Rectal smooth muscle tissue (tissue), 1 donor: ENCODE data around the gene DUSP16.
"Not testable (repeated sequence)": the region's sequence is repeated elsewhere in the genome, so short reads cannot be mapped to it uniquely, and the experiment has no call there.

ENCODE experiments used
- H3K27ac ChIP-seq: one replicate; pipeline ENCODE4 v1.7.0; 2013; ENCODE audit warnings: low read depth, low read length, inconsistent platforms
- H3K27me3 ChIP-seq: one replicate; pipeline ENCODE4 v1.7.0; 2013; ENCODE audit warnings: low read length; ENCODE audit not compliant: control insufficient read depth, insufficient read depth
- H3K36me3 ChIP-seq: one replicate; pipeline ENCODE4 v1.7.0; 2013; ENCODE audit warnings: low read length; ENCODE audit not compliant: control insufficient read depth, insufficient read depth
- H3K4me1 ChIP-seq: one replicate; pipeline ENCODE4 v1.7.0; 2013; ENCODE audit warnings: low read length; ENCODE audit not compliant: control insufficient read depth, insufficient read depth
- H3K4me3 ChIP-seq: one replicate; pipeline ENCODE4 v1.7.0; 2013; ENCODE audit warnings: low read length
- H3K9ac ChIP-seq: one replicate; pipeline ENCODE4 v1.7.0; 2013; ENCODE audit warnings: low read length

Gene DUSP16

DNA sequence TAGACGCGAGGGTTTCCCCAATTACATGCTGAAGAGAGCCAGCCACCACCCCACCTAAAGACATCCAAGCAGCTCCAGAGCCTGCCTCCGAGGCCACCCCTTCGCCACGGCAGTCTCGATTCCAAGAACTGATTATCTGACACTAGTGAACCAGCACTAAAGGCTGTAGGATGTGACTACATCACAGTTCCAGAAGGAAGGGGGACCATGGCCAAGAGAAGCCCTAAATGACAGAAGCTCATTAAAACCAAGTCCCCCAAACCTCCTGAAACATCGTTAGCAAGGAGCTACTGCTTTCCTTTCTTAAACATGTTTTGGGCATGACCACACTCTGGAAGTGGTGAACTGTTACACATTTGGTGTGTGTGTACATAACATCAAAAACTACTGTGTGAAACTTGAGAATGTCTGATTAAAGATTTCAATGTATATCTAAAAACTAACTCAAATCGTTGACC lies 88.2 kb downstream of the DUSP16 start:
- Histone ChIP-seq H3K36me3 (peaks cover 9% of the 10 kb centered on the region), H3K9ac (no peak overlapping the region), H3K4me1 (no peaks in the 10 kb centered on the region), H3K27me3 (no peaks in the 10 kb centered on the region), H3K4me3 (no peak overlapping the region), H3K27ac (no peak overlapping the region)

DNA sequence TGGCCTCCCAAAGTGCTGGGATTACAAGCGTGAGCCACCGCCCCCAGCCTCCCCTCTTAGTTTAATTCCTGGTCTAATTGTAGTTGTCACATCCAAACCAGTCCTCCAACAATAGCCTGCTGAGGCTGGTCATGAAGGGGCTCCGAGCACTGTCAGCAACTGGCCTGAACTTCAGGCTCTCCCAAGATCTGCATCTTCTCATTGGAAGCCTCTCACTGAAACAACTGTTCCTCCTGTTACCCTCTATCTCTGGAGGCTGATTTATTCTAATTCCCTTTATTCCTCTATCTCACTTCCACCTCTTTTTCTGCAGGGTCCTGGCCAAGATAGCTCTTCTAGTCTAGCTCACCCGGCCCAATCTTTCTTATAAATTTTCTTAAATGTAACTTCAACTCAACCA lies 89.4 kb downstream of the DUSP16 start:
- Histone ChIP-seq H3K27ac (no peak overlapping the region), H3K27me3 (no peaks in the 10 kb centered on the region), H3K4me1 (no peaks in the 10 kb centered on the region), H3K9ac (no peak overlapping the region), H3K36me3 (peaks cover 9% of the 10 kb centered on the region), H3K4me3 (no peak overlapping the region)

DNA sequence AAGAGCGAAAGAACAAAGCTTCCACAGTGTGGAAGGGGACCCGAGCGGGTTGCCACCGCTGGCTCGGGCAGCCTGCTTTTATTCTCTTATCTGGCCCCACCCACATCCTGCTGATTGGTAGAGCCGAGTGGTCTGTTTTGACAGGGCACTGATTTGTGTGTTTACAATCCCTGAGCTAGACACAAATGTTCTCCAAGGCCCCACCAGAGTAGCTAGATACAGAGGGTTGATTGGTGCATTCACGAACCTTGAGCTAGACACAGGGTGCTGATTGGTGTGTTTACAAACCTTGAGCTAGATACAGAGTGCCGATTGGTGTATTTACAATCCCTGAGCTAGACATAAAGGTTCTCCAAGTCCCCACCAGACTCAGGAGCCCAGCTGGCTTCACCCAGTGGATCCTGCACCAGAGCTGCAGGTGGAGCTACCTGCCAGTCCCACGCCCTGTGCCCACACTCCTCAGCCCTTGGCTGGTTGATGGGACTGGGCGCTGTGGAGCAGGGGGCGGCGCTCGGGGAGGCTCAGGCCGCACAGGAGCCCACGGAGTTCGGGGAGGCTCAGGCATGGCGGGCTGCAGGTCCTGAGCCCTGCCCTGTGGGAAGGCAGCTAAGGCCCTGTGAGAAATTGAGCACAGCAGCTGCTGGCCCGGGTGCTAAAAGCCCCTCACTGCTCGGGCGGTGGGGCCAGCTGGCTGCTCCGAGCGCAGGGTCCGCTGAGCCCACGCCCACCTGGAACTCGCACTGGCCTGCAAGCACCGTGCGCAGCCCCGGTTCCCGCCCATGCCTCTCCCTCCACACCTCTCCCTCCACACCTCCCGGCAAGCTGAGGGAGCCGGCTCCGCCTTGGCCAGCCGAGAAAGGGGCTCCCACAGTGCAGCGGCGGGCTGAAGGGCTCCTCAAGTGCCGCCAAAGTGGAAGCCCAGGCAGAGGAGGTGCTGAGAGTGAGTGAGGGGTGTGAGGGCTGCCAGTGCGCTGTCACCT lies 90.4 kb downstream of the DUSP16 start:
- H3K36me3 ChIP-seq, H3K27ac ChIP-seq, H3K4me1 ChIP-seq, H3K9ac ChIP-seq, H3K27me3 ChIP-seq, H3K4me3 ChIP-seq: not testable (repeated sequence)

DNA sequence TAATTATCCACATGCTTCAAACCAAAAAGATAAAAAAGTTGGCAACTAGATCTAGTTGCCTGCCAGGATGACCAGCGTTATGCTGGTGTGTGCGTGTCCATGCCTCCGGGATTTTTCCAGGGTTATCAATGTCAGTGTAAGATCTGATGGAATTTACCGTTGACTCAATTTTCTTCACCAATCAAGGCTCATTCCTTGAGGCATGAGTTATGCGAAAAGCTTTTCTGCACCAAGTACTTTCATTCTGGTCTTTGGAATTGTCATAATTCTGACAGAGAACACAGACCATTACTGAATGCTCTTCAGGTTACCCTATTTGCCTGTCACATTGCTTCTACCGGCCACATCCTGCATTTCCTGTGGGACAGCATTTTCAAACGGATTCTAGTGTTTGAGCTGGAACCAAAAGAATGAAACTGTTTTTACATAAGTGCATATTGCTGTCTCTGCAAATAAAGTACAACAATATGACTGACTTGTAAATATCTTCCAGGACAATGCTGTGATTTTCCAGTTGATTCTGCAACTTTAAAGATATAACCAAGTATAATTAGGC lies 91.8 kb downstream of the DUSP16 start:
- H3K4me1 ChIP-seq, result no peaks in the 10 kb centered on the region
- no peak overlapping the region for H3K27ac ChIP-seq
- no peak overlapping the region for H3K9ac ChIP-seq
- no peak overlapping the region for H3K4me3 ChIP-seq
- no peaks in the 10 kb centered on the region for H3K27me3 ChIP-seq
- H3K36me3 ChIP-seq, result no peaks in the 10 kb centered on the region

DNA sequence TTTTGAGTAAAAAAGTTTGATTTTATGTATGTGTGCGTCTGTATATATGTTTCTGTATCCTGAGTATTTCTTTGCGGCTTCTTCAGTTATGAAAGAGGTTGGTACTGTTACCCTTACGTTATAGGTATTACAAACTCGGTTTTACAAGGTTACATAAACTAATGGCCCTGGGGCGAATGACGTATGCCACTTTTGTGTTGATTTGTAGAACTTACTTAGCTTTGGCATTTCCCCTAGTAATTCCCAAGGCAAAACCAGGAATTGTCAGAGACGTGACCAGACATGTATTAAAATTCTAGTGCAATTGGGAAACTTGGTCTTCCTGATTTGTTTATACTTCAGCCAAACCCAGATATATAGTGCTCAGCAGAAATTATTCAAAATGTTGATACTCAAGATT lies 93.3 kb downstream of the DUSP16 start:
- no peaks in the 10 kb centered on the region for H3K27me3 ChIP-seq
- H3K9ac ChIP-seq, result no peak overlapping the region
- H3K27ac ChIP-seq, result no peak overlapping the region
- H3K36me3 ChIP-seq, result no peaks in the 10 kb centered on the region
- H3K4me1 ChIP-seq, result no peaks in the 10 kb centered on the region
- H3K4me3 ChIP-seq, result no peak overlapping the region

DNA sequence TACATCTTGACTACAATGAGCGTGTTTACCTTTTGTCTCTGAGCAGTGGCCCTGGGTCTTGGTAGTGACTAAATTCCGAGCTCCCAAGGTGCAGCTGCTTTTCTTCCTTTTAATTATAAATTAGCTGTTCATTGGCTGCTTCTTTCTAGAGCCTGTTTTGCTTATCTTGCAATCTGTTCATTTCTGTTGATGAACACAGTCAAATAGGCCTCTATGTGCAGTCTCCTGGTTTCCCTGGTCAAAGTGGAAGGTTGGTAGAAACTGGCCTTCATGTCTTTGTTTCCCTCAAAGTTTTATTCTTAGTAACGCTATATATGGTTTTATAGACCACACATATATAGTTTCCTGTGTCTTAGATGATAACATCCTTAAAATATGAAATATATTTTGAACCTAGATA lies 94.1 kb downstream of the DUSP16 start:
- Histone ChIP-seq H3K4me1 (no peaks in the 10 kb centered on the region), H3K27ac (no peak overlapping the region), H3K27me3 (no peaks in the 10 kb centered on the region), H3K36me3 (no peaks in the 10 kb centered on the region), H3K9ac (no peak overlapping the region), H3K4me3 (no peak overlapping the region)

DNA sequence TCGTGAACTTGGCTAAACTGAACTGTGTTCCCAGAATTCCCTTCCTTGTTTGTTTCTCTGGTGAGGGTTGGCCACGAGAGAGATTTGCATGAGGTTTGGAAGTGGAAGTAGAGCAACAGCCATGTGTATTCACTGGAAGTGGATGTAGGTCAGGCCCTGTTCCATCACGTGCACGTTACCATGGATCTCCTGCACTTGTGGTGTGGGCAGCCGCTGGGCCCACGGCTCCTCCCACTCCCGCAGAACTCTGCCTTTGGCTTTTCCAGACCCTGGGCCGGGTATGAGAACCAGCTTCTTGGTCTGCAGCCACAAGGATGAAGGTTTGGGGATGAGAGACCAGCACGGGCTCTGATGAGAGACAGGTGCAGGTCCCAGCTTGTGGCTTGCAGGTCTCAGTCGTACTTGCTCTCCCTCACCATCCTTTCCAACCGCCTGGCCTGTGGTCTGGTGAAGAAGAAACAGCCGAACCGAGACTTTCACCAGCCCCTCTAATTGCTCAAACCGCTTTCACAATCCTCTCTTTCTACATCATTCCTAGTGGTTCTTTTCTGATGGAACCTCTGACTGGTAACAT lies 94.9 kb downstream of the DUSP16 start:
- no peak overlapping the region for H3K9ac ChIP-seq

DNA sequence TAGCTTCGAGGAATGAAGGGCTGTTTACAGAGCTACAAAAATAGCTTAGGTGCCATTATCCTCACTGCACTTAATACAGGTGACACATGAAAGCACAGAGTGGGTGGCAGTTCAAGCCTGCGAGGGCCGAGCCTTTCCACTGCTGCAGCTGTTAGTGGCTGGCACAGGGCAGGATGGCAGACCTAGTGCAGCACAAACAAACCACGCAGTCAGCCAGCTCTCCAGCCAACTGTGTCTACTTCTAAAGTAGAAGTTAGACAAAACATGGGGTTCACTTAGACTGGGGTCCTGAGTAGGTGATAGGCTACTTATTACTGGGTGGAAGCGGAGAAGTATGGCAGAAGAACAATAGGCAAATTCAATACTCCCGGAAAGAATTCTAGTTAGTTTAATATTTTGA lies 95.4 kb downstream of the DUSP16 start:
- Histone ChIP-seq H3K36me3 (no peaks in the 10 kb centered on the region), H3K4me3 (no peak overlapping the region), H3K27me3 (no peaks in the 10 kb centered on the region), H3K9ac (no peak overlapping the region), H3K27ac (no peak overlapping the region), H3K4me1 (no peaks in the 10 kb centered on the region)

More for the DNA sequence above, 94.9 kb downstream of the DUSP16 start:
- Histone ChIP-seq H3K36me3 (no peaks in the 10 kb centered on the region), H3K4me1 (no peaks in the 10 kb centered on the region), H3K27me3 (no peaks in the 10 kb centered on the region), H3K4me3 (no peak overlapping the region), H3K27ac (no peak overlapping the region)

DNA sequence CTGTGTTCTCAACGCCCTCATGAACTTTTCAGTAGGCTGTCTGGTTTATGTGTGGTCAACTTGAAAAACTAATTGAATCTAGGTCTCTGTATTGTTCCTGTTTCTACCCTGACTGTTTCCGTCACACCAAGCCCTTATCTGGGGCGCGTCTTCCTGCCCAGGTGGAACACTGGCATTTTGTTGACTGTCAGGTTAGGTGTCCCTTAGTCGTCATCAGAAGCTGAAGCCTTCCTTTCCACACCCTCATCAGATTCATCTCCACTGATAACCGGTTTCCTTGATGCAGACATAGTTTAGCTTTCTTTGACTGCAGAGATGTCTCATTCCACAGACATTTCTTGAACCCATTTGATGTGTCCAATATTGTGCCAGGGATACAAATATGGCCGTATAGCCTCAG lies 96.5 kb downstream of the DUSP16 start:
- Histone ChIP-seq H3K27ac (no peak overlapping the region), H3K36me3 (no peaks in the 10 kb centered on the region), H3K4me1 (no peaks in the 10 kb centered on the region), H3K4me3 (no peak overlapping the region), H3K27me3 (no peaks in the 10 kb centered on the region), H3K9ac (no peak overlapping the region)

DNA sequence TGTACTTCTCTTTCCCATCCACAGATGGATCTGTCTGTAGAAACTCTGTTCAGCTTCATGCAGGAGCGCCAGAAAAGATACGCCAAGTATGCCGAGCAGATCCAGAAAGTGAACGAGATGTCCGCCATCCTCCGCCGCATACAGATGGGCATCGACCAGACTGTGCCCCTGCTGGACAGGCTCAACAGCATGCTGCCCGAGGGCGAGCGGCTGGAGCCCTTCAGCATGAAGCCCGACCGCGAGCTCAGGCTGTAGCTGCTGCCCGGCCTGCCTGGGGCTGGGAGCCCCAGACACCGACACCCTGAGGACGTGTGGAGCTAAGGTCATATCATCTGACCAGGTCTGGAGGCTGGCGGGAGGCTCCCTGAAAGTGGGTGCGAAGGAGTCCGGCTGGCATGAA lies 97.1 kb downstream of the DUSP16 start:
- Histone ChIP-seq H3K27ac (no peak overlapping the region), H3K27me3 (no peaks in the 10 kb centered on the region), H3K9ac (no peak overlapping the region), H3K4me1 (no peaks in the 10 kb centered on the region), H3K36me3 (no peaks in the 10 kb centered on the region), H3K4me3 (no peak overlapping the region)

DNA sequence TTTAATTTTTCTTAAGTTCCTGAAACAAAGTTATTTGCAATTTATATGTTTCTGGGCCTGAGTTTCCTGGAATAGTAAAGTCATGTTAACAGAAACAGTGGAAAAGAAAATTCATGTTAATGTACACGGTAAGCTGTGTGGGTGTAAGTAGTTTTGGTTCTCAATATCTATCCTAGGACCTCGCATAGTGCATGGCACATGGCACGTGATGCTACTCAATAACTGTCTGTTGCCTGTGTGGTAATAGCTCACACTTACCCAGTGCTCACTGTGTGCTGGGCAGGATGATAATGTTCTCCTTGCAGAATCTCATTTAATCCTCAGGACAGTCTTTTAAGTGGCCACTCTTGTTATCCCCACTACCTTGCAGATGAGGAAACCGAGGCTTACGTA lies 100.7 kb downstream of the DUSP16 start:
- Histone ChIP-seq H3K36me3 (no peaks in the 10 kb centered on the region), H3K9ac (no peak overlapping the region), H3K4me1 (no peaks in the 10 kb centered on the region), H3K4me3 (no peak overlapping the region), H3K27ac (no peak overlapping the region), H3K27me3 (no peaks in the 10 kb centered on the region)

DNA sequence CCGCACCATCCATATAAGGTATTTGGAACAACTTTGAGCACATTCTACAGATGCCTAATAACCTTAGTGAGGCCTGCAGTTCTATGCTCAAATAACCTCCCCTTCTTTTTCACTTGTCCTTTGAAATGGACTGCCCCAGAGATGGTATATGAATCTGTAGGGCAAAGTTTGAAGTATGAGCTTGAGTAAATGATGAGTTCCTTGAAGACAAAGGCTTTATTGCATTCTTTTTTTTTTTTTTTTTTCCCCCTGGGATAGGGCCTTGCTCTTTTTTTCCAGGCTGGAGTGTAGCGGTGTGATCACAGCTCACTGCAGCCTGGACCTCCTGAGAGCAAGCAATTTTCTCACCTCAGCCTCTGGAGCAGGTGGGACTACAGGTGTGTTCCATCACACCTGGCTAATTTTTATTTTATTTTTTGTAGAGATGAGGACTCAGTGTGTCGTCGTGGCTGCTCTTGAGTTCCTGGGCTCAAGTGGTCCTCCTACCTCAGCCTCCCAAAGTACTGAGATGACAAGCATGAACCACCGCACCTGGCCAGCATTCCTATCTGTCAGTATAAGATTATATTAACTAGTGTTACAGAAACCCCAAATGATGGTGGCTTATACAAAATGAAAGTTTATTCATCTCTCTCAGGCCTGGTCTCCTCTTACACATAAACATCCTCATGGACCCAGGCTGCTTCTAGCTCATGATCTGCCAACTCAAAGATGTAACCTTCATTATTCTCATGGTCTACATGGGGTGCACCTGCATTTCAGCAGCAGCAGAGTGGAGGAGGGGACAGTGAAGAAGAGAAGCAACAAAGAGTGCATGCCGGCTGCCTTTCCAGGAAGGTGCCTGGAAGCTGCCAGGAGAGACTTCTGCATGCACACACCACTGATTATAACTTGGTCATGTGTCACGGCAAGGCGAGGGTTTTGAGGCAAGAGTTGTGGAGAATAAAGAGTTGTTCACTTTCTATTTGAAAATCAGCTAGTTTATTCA lies 101.4 kb downstream of the DUSP16 start:
- no peak overlapping the region for H3K9ac ChIP-seq
- H3K4me3 ChIP-seq, result no peak overlapping the region
- no peaks in the 10 kb centered on the region for H3K4me1 ChIP-seq
- H3K27me3 ChIP-seq, result no peaks in the 10 kb centered on the region
- no peak overlapping the region for H3K27ac ChIP-seq
- H3K36me3 ChIP-seq, result no peaks in the 10 kb centered on the region
